GM18873 (cell line): ENCODE data around the gene PLEKHO2.

Experiments used
- ATAC-seq: cut with Tn5 transposase; IDR thresholded peaks from one replicate; pipeline ENCODE4 v1.9.1; 2021; ENCODE audit warnings: mild to moderate bottlenecking, moderate library complexity, moderate number of reproducible peaks; ENCODE audit not compliant: unreplicated experiment, low FRiP score

The PLEKHO2 gene

DNA sequence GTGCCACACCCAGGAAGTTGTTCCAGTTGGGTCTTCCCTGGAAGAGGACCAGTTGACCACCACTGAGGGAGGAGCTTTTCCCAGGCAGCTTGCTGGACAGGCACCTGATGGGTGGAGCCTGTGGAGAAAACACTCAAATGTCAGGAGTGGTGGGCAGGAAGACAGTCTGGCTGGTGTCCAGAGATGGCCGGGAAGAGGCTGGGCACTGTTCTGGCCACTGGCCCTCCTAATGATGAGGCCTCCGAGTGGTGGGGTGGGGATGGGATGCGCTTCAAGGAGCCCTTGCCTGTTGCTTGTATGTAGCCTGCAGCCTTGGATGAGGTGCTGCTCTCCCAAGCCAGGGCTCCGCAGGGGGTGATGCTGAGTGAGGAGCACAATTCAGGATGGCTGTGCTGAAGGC is 12.3 kb downstream of the PLEKHO2 start:
- no peak for ATAC-seq

DNA sequence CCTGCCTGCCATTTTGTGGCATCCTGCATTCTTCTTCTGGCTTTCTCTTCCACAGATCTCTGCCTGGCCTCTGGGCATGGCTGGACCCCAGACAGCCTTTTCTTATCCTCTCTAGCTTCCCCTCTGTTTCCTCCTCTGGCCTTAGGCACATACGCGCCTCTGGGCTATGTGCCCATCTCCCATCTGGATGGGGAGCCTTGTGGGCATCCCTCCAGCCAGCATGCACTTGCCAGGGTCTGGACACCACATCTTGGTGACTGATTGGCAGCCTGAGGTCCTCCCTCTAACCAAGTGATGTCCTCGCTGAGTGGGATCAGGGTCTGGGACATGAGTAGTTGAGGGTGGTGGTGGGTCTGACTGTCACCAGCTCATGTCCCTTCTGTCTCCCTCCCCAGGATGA is 12.8 kb downstream of the PLEKHO2 start:
- no peak for ATAC-seq

DNA sequence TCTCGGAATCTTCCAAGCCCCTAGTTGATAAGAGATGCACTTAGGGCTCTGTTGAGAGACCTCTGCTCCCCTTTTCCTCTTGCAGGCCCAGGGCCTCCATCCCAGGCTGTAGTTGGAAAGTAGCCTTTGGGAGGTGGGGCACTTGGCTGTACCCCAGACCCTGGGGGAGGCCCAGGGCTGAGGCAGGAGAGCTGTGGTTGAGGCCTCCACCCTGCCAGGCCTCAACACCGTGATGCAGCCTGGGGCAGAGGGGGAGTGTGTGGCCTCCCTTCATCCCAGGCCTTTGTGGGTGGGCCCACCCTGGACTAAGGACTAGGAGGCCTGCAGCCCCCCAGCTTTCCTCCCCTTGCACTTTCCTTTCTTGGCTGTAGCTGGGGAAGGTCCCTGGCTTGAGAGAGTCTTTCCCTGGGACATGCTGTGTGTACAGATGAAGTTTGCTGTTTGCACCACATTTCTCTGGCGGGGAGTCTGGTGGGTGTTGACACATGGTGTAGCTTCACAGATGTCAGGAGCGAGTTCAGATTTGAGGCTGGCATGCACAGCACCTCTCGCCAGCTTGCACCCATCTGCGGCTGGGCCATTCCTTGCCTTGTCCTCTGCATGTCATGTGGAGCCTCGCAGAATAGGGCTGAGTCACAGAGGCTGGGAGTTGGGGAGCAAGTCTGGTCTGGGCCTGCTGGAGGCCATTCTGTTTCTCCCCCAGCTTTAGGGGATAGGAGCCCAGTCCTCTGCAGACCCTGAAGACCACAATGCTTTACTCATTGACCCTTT is 13.7 kb downstream of the PLEKHO2 start:
- ATAC-seq: no peak

DNA sequence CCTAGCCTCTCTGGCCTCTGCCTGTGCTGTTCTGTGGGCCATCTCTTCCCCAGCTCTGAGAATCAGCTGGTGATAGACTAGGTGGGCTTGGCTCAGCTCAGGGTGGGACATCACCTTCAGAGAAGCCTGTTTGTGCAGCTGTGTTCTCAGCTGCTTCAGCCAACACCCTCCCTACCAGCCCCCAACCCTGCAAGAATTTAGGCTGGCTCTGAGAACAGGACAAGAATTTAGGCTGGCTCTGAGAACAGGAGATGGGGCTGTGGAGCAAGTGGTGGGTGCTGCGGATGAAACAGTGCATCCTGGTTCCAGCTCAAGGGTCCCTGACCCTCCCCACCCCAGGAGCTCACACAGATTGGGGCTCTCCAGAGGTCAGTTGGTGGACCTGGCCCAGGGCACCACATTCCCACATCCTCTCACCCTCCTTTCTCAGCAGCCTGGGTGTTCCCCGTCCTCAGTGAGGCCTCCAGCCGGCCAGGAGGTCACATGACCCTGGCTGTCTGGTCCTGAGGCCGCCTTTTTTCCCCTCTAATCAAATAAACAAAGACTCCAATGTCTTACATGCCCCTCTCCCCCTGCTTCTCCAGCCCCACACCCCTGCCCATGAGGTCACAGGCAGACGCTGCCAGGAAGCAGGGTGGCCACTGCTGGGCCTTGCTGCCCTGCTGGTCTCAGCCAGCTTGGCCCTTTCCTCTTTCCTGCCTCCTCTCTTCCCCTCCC is 14.9 kb downstream of the PLEKHO2 start:
- no peak for ATAC-seq

DNA sequence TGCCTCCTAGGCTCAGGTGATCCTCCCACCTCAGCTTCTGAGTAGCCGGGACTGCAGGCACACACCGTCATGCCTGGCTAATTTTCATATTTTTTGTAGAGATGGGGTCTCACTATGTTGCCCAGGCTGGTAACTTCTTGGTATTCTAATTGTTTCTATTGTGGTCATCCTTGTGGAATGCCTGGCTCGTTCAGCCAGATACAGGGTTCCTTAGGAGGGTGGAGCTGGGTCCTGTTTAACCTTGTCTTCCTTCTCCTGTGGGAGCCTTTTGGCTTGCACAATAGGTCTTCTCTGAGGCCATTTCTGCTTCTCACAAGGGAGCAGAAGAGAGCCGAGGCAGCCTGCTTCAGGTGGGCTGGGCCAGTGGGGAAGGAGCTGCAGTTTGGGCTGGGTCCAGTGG is 15.7 kb downstream of the PLEKHO2 start:
- ATAC-seq: no peak

DNA sequence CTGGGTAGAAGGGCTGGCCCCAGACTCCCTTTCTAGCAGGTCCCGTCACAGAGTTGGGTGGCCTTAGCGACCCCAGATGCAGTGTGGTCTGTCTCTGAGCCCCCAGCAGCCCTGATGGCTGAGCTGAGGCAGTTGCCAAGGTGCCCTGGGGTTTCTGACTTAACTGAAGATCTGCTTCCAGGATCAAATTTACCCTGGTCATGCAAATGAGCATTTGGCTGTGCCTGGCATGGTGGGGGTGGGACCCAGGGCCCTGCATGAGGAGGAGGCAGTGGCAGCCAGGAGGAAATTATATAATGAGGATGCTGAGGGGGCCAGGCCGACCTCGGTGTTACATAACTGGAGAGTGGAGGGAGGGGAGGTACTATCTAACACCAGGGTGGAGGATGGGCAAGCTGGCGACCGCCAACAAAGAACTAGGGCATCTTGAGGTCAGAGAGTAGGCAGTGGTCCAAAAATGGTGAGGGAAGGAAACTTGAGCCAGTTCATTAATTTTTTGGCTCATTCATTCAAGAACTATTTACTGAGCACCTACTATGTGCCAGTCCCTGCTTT is 16.4 kb downstream of the PLEKHO2 start:
- no peak for ATAC-seq

DNA sequence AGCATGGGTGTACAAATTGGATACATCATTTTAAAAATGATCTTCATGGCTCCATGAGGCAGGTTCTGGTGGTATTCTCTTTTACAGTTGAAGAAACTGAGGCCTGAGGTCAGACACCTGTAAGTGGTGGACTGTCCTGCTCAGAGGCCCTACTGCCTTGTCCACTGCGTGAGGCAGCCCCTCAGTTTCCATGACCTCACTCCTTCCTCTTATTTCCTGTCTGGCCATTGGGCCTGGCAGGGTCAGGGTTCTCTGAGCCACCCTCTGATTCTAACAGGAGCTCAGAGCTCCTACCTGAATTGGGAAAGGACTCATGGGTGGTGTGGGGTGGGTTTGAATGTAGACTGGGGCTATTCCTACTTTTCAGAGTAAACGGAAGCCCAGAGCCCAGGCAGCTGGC is 17.5 kb downstream of the PLEKHO2 start:
- no peak for ATAC-seq

DNA sequence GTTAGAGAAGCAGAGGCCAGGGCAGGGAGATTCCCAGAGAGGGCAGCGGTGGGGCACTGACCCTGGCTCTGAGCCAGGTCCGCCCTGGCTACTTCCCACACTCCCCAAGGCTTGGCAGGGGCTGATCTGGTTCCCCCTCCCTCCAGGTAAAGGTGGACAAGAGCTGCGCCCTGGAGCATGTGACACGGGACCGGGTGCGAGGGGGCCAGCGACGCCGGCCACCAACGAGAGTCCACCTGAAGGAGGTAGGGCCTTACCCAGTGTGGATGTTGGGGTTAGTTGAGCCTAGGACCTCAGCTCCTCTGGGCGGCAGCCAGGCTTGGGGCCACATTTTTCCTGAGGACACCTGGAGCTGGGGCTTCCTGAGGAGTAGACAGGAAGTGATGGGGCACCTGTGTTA is 19.6 kb downstream of the PLEKHO2 start:
- no peak for ATAC-seq

DNA sequence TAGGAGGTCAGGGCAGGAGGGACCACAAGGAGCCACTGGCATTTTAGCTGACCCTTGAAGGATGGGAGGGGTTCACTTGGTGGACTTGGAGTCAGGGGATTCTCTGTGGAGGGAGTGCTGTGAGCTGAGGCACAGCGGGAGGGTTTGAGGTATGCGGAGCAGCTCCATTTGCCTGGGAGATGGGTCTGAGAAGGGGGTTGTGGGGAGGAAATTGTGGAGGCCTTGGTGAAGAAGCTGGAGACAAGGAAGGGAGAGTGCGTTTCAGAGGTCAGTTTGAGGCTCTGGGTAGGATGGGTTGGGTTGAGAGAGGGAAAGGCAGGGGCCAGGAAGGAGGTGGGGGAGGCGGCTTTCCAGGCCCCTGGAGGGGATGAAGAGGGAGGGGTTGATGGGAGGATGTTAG is 20.2 kb downstream of the PLEKHO2 start:
- no peak for ATAC-seq

DNA sequence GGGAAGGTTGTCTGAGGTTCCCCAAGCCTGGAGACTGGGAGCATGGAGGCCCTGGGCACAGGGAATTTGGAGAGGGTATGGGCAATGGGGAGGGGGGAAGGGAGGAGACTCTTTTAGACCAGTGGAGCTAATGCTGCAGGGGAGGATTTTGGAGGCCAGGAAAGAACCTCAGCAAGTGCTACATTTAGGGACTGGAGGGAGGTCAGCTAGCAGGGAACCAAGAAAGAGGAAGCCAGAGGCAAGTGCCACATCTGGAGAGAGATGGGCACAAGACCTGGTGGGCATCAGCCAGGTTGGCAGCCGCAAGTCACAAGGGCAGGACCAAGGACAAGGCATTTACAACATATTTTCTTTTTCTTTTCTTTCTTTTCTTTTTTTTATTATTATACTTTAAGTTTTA is 20.7 kb downstream of the PLEKHO2 start:
- ATAC-seq: no peak

DNA sequence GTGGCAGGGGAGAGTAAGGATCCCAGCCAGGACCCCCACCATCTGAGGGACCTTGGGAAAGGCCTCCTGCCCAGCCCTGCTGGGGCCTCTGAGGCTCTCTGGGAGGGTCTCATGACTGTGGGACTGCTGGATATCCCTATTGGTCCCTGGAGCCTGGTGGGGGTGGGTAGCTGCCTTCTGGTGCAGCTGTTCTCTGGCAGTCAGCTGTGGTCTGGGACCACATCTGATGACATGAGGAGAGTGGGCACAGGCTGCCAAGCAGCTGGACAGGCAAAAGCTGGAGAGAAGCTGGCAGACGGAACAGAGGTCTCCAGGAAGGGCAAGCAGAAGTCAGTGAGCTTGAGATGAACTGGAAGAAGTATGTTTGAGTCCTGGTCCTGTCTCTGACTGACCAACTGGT is 22.4 kb downstream of the PLEKHO2 start:
- no peak for ATAC-seq

DNA sequence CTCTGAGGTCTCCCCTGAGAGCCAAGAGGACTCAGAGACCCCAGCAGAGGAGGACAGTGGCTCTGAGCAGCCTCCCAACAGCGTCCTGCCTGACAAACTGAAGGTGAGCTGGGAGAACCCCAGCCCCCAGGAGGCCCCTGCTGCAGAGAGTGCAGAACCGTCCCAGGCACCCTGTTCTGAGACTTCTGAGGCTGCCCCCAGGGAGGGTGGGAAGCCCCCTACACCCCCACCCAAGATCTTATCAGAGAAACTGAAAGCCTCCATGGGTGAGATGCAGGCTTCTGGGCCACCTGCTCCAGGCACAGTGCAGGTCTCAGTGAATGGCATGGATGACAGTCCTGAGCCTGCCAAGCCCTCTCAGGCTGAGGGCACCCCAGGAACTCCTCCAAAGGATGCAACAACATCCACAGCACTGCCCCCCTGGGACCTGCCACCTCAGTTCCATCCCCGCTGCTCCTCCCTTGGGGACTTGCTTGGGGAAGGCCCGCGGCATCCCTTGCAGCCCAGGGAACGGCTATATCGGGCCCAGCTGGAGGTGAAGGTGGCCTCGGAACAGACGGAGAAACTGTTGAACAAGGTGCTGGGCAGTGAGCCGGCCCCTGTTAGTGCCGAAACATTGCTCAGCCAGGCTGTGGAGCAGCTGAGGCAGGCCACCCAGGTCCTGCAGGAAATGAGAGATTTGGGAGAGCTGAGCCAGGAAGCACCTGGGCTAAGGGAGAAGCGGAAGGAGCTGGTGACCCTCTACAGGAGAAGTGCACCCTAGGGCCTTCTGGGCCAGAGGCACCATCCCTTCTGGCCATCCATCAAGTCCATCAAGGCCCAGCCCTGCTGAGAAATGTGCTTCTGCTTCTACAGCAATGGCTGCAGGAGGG is 23.6 kb downstream of the PLEKHO2 start:
- no peak for ATAC-seq

DNA sequence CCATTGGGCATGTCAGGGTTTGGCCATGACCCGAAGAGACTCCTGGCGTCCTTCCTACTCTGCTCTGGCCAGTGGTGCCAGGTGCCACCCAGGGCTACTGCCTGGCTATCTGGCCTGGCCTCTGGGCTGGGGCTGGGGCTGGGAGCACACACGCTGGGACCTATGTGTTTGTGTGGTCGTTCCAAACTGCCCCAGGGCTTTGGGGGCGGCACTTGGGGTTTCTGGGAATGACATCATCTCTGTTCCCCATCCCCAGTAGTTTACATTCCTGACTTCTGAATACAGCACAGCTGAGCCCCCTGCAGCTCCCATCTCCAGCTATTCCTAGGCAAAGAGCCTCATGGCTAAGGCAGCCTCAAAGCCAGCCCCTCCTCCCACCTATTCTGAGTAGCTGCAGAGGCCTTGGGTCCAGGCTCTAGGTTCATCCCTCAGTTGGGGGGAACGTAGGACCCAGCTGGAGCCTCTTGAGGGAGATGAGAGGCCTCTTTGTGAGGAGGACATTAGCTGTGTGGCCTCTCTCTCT is 24.3 kb downstream of the PLEKHO2 start:
- no peak for ATAC-seq

DNA sequence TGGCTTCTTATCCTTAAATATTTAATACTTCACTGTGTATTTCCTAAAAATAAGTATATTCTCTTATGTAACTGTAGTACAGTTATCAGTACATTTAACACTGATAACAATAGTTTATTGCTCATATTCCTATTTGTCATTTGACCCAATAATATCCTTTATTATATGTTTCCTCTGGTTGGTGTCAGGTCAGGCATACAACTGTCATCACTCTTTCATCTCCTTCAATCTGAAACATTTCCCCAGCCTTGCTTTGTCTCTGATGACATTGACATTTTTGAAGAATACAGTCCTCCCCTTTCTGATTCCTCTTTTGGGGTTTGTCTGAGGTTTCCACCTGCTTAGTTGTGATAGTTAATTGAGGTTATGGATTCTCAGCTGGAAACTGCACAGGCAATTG is 27.8 kb downstream of the PLEKHO2 start:
- no peak for ATAC-seq

DNA sequence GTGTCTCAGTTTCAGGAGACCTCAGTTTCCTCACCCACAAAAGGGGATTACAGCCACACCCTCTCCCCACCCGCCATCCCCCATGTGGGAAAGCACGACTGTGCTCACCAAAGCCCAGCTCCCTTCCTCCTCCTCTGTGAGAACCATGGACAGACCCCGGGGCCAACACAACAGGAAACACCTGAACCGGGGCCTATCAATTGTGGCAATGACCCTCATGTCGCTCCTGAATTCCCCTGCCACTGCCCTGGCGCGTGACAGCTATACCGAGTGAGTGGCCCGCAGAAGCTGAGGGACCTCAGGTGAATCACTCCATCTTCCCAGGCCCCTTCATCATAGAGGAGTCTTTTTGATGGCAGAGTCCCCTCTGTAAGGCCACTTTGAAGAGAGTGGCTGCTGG is 28.6 kb downstream of the PLEKHO2 start:
- ATAC-seq: no peak

DNA sequence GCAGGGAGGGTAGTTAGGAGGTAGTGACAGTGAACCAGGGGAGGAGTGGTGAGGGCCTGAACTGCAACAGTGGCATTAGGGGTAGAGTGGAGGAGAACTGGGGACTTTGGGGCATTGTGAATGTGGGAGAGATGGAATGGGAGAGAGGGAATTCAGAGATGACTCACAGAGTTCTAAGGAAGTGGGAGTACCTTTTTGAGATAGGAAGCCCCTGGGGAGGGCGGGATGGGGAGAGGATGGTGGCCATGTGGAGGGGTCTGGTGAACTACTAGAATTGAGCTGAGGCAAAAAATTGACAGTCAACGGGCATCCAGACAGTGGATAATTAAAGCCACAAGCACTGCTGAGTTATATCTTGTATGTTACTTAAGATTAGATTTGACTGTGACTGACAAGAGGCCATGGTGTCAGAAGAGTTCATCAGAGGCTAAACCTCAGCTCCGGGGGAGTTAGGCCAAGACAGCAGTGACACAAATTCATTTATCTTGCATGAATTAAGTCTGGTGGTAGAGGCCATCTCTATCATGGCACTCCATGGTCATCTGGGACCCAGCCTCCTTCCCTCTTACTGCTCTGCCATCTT is 34.0 kb downstream of the PLEKHO2 start:
- ATAC-seq: no peak

DNA sequence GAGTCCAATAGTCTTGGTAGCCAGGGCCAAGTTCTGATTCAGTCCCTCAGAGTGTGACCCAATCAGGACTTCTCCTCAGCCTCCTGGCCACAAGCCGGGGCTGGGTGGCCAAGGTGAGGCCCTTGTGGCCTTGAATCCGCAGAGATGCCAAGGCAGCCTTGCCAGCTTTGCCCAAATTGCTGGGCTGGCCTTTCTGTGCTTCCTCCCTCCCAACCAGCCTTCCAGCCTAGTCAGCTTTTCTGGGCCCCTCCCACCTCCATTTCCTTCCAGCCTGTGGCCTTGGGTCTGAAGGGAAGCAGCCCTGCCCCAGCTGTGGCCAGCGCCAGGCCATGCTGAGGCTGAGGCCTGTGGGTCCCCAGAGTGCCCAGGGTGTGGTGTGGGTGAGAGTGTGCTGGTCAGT is 35.7 kb downstream of the PLEKHO2 start:
- no peak for ATAC-seq

DNA sequence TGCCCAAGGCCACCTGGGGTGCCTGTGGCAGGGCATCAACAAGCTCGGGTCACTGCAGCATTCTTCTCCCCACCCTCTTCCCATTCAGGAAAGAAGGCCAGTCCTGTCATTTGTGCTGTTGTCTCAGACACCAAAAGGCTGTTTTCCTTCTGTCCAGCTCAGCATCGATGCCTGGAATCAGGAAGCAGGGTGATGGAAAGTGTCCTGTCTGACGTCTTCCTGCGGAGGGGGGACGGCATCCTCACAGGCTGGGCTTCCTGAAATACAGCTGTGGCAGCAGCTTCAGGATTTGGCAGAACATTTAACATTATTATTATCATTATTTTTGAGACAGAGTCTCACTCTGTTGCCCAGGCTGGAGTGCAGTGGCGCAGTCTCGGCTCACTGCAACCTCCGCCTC is 37.0 kb downstream of the PLEKHO2 start:
- ATAC-seq: no peak

DNA sequence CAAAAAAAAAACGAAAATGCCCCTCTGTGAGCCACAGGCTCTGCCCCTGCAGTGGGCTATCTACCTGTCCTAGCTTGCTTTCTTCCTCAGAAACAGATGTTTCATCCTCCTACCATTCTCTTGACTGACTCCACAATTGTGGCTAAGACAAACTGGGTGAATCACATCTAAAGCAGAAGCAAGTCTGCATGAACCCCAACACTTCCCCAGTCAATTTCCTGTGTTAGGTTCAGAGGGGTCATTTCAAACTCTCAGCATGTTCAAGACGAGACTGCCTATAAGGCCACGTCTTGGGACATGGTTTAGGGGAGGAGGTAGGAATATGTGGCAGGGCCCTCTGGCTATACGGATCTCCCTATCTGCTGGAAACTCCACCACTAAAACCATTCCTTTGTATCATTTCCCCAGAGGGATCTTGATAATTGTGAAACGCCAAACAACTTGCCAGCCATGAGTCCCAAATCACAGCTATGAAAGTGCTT is 41.4 kb downstream of the PLEKHO2 start:
- ATAC-seq: no peak

DNA sequence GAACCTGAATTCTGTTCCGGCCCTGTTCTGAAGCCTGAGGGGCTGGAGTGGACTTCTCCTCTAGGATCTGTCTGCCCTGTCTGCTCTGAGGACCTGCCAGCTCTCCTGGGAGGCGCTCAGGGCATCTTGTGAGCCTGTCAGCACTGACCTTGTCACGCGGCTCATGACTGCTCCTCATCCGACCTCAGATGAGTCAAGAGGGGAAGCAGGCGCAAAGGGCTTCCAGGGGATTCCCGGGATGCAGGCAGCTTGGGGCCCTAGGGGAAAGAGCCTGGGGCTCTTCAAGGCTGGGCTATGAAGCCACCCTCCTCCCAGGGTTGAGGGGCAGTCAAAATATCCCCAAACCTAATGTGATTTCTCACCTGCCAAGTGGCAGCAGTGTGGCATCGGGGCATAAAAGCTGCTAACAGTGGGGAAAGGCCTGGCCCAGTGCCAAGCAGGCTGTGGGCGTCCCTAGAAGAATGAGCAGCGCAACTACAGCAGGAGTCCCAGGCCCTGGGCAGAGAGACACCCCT is 42.3 kb downstream of the PLEKHO2 start:
- peak; percentile 48 for ATAC-seq
